GM21423 (cell line): ENCODE measurements around the gene ZNF618.

Source experiments
- ATAC-seq: cut with Tn5 transposase; IDR thresholded peaks from one replicate; pipeline ENCODE4 v1.9.1; 2021; ENCODE audit warnings: mild to moderate bottlenecking, moderate library complexity; ENCODE audit not compliant: unreplicated experiment

ZNF618 gene

GRCh38 chr9:114054191-114054690, 178.1 kb downstream of the ZNF618 start:
- ATAC-seq: no peak

GRCh38 chr9:114055061-114055460, 179.0 kb downstream of the ZNF618 start:
- no peak for ATAC-seq

- no peak for ATAC-seq
Observed at GRCh38 chr9:114055894-114056293, 179.8 kb downstream of the ZNF618 start.

GRCh38 chr9:114056527-114056926, 180.4 kb downstream of the ZNF618 start:
- no peak for ATAC-seq

- no peak for ATAC-seq
Observed at GRCh38 chr9:114057161-114057885, 181.2 kb downstream of the ZNF618 start.

GRCh38 chr9:114058688-114059046, 182.6 kb downstream of the ZNF618 start:
- no peak for ATAC-seq

- ATAC-seq: no peak
Observed at GRCh38 chr9:114059047-114059803, 183.1 kb downstream of the ZNF618 start.

GRCh38 chr9:114060070-114060469, 184.0 kb downstream of the ZNF618 start:
- no peak for ATAC-seq

GRCh38 chr9:114060711-114061110, 184.6 kb downstream of the ZNF618 start:
- no peak for ATAC-seq

GRCh38 chr9:114061292-114061691, 185.2 kb downstream of the ZNF618 start:
- ATAC-seq: no peak

GRCh38 chr9:114061830-114062474, 185.8 kb downstream of the ZNF618 start:
- ATAC-seq: no peak

GRCh38 chr9:114065304-114065703, 189.2 kb downstream of the ZNF618 start:
- no peak for ATAC-seq

- no peak for ATAC-seq
Observed at GRCh38 chr9:114069476-114070187, 193.5 kb downstream of the ZNF618 start.

GRCh38 chr9:114070188-114071103, 194.3 kb downstream of the ZNF618 start:
- ATAC-seq: no peak

GRCh38 chr9:114071197-114071795, 195.2 kb downstream of the ZNF618 start:
- no peak for ATAC-seq

- ATAC-seq: no peak
Observed at GRCh38 chr9:114072184-114073140, 196.4 kb downstream of the ZNF618 start.

- no peak for ATAC-seq
Observed at GRCh38 chr9:114075602-114076001, 199.5 kb downstream of the ZNF618 start.
